Measurements from ENCODE around the gene WASHC2A.
"Not testable (repeated sequence)": the region's sequence is repeated elsewhere in the genome, so short reads cannot be mapped to it uniquely, and the experiment has no call there.

Gene WASHC2A, protein sequence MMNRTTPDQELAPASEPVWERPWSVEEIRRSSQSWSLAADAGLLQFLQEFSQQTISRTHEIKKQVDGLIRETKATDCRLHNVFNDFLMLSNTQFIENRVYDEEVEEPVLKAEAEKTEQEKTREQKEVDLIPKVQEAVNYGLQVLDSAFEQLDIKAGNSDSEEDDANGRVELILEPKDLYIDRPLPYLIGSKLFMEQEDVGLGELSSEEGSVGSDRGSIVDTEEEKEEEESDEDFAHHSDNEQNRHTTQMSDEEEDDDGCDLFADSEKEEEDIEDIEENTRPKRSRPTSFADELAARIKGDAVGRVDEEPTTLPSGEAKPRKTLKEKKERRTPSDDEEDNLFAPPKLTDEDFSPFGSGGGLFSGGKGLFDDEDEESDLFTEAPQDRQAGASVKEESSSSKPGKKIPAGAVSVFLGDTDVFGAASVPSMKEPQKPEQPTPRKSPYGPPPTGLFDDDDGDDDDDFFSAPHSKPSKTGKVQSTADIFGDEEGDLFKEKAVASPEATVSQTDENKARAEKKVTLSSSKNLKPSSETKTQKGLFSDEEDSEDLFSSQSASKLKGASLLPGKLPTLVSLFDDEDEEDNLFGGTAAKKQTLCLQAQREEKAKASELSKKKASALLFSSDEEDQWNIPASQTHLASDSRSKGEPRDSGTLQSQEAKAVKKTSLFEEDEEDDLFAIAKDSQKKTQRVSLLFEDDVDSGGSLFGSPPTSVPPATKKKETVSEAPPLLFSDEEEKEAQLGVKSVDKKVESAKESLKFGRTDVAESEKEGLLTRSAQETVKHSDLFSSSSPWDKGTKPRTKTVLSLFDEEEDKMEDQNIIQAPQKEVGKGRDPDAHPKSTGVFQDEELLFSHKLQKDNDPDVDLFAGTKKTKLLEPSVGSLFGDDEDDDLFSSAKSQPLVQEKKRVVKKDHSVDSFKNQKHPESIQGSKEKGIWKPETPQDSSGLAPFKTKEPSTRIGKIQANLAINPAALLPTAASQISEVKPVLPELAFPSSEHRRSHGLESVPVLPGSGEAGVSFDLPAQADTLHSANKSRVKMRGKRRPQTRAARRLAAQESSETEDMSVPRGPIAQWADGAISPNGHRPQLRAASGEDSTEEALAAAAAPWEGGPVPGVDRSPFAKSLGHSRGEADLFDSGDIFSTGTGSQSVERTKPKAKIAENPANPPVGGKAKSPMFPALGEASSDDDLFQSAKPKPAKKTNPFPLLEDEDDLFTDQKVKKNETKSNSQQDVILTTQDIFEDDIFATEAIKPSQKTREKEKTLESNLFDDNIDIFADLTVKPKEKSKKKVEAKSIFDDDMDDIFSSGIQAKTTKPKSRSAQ (N-terminal part only)

GRCh38 chr10:50067546-50068351 is at the start of gene WASHC2A:
Gene WASHC2A, plus strand, starts transcription at chr10:50067954. Its CDS starts 52 bp downstream, at chr10:50068006.
- DNase-seq, result peak; percentile 95

GRCh38 chr10:50019279-50019678 is 48.5 kb upstream of the WASHC2A start:
- peak; percentile 24 for DNase-seq

- not testable (repeated sequence) for DNase-seq
Measured at GRCh38 chr10:50020451-50021024, 47.2 kb upstream of the WASHC2A start.

DNA sequence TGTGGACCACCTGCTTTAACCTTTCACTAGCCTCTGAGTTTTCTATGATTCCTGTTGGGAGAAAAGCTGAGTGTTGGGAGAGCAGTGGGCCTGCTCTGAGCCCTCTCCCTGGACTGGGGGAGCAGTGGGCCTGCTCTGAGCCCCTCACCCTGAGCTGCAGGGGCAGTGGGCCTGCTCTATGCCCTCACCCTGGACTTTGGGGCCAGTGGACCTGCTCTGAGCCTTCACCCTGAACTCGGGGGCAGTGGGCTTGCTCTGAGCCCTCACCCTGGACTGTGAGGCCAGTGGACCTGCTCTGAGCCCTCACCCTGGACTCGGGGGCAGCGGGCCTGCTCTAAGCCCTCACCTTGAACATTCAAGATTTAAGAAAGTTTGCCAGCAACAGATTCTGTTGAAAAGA is 46.1 kb upstream of the WASHC2A start:
- DNase-seq, result no peak

- DNase-seq, result not testable (repeated sequence)
Measured at GRCh38 chr10:50024716-50025383, 42.9 kb upstream of the WASHC2A start.

- DNase-seq, result no peak
Measured at GRCh38 chr10:50025627-50026026, 42.1 kb upstream of the WASHC2A start.

- no peak for DNase-seq
Measured at GRCh38 chr10:50027195-50027594, 40.6 kb upstream of the WASHC2A start.

GRCh38 chr10:50033481-50033880 is 34.3 kb upstream of the WASHC2A start:
- no peak for DNase-seq

DNA sequence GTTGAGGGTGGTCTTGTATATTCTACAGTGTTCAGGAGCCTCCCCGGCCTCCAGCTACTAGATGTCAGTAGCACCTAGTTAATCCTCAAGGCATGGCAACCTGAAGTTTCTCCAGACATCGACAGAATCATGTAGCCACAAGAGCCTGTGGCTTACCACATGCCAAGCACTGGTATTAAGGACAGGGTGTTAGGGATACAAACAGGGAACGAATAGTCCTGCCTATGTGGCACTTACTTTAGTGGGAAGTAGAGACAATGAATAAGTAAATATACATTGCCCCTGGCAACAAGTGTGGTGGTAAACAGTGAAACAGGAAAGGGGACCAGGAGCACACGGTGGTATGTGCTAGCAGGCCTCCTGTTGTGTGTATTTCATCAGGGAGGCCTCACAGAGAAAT is 32.4 kb upstream of the WASHC2A start:
- DNase-seq, result peak; percentile 71

DNA sequence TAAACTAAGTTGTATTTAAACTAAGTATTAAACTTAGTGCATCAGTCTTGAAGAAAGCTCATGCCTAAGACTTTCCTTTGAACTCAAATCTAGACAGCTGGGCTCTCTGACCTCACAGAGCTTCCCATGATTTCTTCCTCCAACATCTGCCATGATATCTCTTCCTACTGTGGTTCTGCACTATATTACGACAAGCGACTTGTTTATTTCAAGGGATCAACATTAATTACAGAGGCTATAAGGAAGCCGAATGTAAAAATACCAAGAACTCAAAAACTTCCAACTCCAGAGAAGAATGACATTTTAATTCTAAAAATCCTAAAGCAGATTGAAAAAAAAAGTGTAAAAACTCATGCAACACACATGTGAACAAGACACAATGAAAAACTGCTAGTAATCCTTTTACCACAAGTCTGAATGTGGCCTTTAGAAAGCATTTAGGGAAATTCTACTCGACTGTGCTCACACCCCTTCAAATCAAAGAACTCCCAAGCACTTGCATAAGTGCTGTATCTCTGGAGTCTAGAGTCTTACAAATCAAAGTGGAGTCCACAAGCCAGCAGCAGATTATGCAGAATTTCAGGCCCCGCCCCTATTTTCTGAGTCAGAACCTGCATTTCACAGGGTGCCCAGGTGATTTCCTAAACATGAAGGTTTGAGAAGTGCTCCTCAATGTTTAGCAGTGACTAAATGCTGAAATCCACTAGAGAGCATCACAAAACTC is 22.7 kb upstream of the WASHC2A start:
- DNase-seq, result no peak

GRCh38 chr10:50046457-50046856 is 21.3 kb upstream of the WASHC2A start:
- DNase-seq, result not testable (repeated sequence)

DNA sequence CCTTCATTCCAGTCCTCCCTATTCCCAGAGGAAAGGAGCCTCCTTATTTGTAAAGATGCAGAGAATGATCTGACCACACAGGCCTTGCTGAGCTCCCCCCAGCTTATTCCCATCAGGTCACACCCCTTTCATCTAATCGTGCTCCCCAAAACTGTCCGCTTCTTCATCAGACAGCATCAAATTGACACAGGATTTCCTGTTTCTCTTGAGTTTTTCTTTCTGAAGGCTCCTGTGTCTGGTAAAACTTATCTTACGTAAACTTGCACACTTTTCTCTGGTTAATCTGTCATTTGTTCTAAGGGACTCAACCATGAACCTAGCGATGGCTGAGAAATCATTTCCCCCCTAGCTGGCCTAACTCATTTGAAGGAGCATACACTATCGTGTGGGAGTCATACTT is 20.2 kb upstream of the WASHC2A start:
- not testable (repeated sequence) for DNase-seq

- DNase-seq, result not testable (repeated sequence)
Measured at GRCh38 chr10:50051995-50052660, 15.6 kb upstream of the WASHC2A start.

- not testable (repeated sequence) for DNase-seq
Measured at GRCh38 chr10:50052778-50053376, 14.9 kb upstream of the WASHC2A start.

GRCh38 chr10:50055494-50056292 is 12.1 kb upstream of the WASHC2A start:
- not testable (repeated sequence) for DNase-seq

DNA sequence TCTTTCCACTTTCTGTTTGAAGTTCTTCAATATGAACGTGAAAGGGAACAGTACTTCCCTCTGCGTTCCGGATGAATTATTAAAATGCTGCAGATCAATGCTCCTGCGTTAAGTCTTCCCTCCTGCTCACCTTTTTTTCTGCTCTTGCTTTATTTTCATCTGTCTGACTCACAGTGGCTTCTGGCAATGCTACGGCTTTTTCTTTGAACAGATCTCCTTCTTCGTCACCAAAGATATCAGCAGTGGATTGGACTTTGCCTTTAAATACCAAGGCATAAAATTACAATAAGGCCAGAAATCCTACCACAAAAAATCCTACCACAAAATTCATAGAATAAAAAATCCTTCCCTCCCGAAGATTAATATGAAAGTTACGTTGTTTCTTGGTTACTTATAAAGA is 11.1 kb upstream of the WASHC2A start:
- DNase-seq, result not testable (repeated sequence)

DNA sequence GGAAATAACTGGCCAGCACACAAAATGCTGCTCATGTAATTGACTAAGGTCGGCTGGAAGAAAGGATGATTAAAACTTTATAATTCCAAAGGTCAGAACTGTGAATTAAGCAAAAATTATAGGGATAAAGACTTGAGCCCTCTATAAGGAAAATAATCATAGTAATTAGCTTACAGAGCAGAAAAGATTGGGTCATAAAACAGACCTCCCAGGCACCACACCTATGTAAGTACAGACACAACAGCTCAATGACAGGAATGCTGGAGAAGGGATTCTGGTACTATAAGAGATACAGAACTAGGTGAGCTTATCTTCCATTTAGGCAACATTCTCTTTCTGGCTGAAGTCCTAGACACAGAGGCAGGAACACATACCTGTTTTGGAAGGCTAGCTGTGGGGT is 9.0 kb upstream of the WASHC2A start:
- not testable (repeated sequence) for DNase-seq

DNA sequence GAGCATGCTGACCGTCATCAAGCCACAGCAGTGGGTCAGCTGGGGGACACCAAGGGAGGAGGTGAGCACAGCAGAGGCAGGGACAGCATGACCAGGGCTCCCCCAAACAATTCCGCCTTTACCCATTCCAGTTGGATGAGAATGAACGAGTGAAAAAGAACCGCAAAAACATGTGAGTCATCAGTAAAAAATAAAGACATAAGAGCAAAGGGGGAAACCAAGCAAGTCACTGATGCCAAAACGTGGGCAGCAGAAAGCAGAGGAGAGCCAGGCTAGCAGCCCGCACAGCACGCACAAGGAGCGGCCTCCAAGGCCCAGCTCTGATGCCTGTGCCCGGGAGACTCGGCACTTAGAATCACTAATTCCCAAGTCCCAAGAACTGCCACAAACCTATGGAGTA is 7.8 kb upstream of the WASHC2A start:
- DNase-seq, result not testable (repeated sequence)
